Left ventricle myocardium inferior (tissue), 1 donor: Measurements from ENCODE around the gene AGBL4. TPM values are rescaled to one million over a fixed set of nuclear protein-coding genes. Genes with fewer than 3 reads are reported as not detected.

Experiments
- DNase-seq: peaks from one replicate; pipeline ENCODE4 v3.0.0-alpha.2; 2020
- H3K27ac ChIP-seq: fragments of 200-600 bp; replicated peaks from 2 replicates; pipeline ENCODE4 v1.8.0; 2021
- H3K27me3 ChIP-seq: fragments of 200-600 bp; 2 replicates; pipeline ENCODE4 v1.8.0; 2021; ENCODE audit warnings: low read depth
- H3K36me3 ChIP-seq: fragments of 200-600 bp; 2 replicates; pipeline ENCODE4 v1.8.0; 2021
- H3K4me1 ChIP-seq: fragments of 200-600 bp; 2 replicates; pipeline ENCODE4 v1.8.0; 2021
- H3K4me3 ChIP-seq: fragments of 200-600 bp; 2 replicates; pipeline ENCODE4 v1.8.0; 2021; ENCODE audit warnings: mild to moderate bottlenecking, moderate library complexity
- H3K9me3 ChIP-seq: fragments of 200-600 bp; replicated peaks from 2 replicates; pipeline ENCODE4 v1.8.0; 2021
- intact Hi-C: fragments of 100-400 bp; cut with micrococcal nuclease; formaldehyde crosslinking; loops from one replicate; pipeline ENCODE4 v1.11.0; 2022
- total RNA-seq: library from RNA; stranded (reverse); fragmentation: NEBNext Ultra II Directional; extraction: Animal tissue kit (Norgen Biotek cat#: 25700); gene quantifications from one replicate; pipeline ENCODE4 v1.2.1, GENCODE V29; 2021
- TF ChIP-seq, protein P1 (sequence below): fragments of 200-600 bp; IDR thresholded peaks from 2 replicates; pipeline ENCODE4 v1.8.0; 2021; ENCODE audit warnings: antibody characterized with exemption, mild to moderate bottlenecking, borderline replicate concordance
- donor health status: DM: no; HTN: yes; CAD: no; lungs with severe emphysema.

AGBL4 gene
- total RNA-seq, 1 donor from 2014 or later, result 0.38 TPM

DNA sequence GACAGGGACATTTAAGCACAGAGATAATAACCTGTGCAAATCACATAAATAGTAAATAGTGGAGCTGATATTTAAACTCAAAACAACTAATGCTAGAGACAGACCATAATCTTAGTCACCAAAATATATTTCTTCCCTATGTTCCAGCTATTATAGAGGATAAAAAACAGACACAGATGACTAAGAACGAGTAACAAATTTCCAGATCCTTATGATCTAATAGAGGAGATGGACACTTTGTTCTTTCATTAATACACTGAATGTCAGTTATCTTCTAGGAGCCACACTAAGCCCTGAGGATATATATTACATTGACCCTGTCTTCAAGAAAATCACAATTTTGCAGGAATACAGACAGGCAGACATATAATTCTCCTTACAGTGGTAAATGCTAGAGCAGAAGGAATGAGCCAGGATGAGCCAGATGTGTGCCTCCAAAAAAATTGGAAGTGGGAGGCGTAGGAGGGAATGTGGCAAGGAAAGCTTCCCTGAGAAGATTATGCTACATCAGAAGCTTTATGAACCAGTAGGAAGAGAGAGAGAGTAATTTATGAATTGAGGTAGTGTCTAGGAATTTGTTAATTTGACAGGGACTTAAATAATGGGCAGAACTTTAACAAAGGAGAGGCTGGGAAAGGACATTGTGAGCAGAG is 851.7 kb downstream of the AGBL4 start:
- Histone ChIP-seq H3K4me1 (no peaks in the 10 kb centered on the region), H3K27ac (no peak overlapping the region), H3K9me3 (no peaks in the 10 kb centered on the region), H3K4me3 (no peak overlapping the region), H3K27me3 (no peaks in the 10 kb centered on the region), H3K36me3 (no peaks in the 10 kb centered on the region)
- intact Hi-C loops, result no loop called here
- DNase-seq, result no peak
- TF ChIP-seq, protein P1, sequence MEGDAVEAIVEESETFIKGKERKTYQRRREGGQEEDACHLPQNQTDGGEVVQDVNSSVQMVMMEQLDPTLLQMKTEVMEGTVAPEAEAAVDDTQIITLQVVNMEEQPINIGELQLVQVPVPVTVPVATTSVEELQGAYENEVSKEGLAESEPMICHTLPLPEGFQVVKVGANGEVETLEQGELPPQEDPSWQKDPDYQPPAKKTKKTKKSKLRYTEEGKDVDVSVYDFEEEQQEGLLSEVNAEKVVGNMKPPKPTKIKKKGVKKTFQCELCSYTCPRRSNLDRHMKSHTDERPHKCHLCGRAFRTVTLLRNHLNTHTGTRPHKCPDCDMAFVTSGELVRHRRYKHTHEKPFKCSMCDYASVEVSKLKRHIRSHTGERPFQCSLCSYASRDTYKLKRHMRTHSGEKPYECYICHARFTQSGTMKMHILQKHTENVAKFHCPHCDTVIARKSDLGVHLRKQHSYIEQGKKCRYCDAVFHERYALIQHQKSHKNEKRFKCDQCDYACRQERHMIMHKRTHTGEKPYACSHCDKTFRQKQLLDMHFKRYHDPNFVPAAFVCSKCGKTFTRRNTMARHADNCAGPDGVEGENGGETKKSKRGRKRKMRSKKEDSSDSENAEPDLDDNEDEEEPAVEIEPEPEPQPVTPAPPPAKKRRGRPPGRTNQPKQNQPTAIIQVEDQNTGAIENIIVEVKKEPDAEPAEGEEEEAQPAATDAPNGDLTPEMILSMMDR, result no peak

DNA sequence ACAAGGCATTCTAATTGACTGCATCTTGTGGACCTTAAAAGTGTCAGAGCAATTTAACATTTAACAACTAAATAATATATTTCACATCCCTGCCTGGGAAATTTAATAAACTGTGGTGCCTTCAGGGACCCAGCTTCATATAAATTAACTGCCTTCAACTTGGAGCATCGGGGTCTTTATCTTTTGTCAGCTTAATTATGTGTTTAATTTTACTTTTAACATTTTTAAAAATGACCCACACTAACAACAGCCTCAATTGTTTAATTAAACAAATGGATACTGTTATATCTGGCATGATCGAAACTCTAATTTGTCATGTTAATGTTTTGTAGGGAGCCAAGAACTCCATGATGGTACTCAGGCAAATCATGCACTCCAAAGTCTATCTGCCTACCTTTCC is 857.7 kb downstream of the AGBL4 start:
- H3K36me3 ChIP-seq, result no peaks in the 10 kb centered on the region
- intact Hi-C loops, result no loop called here
- H3K27me3 ChIP-seq, result no peaks in the 10 kb centered on the region
- H3K4me1 ChIP-seq, result no peaks in the 10 kb centered on the region
- TF ChIP-seq, protein P1, result no peak
- H3K4me3 ChIP-seq, result no peak overlapping the region
- H3K9me3 ChIP-seq, result no peaks in the 10 kb centered on the region
- no peak overlapping the region for H3K27ac ChIP-seq
- no peak for DNase-seq

DNA sequence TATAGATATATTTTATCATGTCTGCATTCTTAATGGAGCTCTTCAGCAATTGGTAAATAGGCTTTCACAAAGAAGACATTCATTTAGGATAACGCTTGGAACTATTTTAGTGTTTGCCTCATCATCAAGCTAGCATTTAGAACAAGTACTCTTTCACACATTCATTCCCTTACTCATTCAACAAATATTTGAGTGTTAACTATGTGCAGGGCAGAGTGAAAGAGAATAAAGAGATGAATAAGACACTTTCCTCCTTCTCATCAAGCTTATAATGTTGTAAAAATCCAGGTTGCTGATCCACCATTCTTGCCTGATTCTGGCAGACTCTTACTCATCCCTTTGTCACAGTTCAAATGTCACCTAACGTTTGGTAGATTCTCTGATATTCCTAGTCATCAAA is 860.7 kb downstream of the AGBL4 start:
- DNase-seq, result no peak
- H3K27me3 ChIP-seq, result no peaks in the 10 kb centered on the region
- TF ChIP-seq, protein P1, result no peak
- no peaks in the 10 kb centered on the region for H3K9me3 ChIP-seq
- intact Hi-C loops, result no loop called here
- no peaks in the 10 kb centered on the region for H3K36me3 ChIP-seq
- H3K27ac ChIP-seq, result no peak overlapping the region
- H3K4me1 ChIP-seq, result no peaks in the 10 kb centered on the region
- no peak overlapping the region for H3K4me3 ChIP-seq

DNA sequence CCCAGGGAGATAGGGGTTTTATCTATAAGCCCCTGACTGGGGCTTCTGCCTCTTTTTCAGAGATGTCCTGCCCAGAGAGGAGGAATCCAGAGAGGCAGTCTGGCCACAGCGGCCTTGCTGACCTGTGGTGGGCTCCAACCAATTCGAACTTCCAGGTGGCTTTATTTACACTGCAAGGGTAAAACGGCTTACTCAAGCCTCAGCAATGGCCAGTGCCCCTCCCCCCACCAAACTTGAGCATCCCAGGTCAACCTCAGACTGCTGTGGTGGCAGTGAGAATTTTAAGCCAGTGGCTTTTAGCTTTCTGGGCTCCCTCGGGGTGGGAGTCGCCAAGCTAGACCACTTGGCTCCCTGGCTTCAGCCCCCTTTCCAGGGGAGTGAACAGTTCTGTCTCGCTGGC is 863.1 kb downstream of the AGBL4 start:
- TF ChIP-seq, protein P1, result no peak
- Histone ChIP-seq H3K4me3 (no peak overlapping the region), H3K4me1 (no peaks in the 10 kb centered on the region), H3K27me3 (no peaks in the 10 kb centered on the region), H3K27ac (no peak overlapping the region), H3K36me3 (no peaks in the 10 kb centered on the region), H3K9me3 (no peaks in the 10 kb centered on the region)
- intact Hi-C loops, result no loop called here
- DNase-seq, result no peak

DNA sequence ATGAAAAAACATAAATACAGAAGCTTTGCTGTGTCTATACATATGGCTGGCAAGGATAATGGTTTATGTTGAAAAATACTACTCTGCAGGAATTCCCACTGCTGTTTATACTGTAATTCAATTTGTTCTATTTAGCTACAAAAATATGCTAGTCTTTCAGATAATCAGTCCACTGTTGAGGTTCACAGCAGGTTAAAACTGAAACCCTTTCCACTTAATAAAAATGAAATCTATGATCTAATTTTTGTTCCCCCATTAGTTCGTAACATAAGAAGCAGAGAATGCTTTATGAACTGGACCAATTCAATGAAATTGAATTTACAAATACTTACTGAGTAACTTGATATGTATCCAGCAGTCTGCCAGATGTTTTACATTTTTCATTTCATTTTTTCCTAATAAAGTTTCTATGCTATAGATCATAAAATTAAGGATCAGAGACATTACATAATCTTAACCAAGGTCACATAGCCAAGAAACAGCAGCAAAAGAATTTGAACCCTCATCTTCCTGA is 887.0 kb downstream of the AGBL4 start:
- TF ChIP-seq, protein P1, result no peak
- DNase-seq, result no peak
- no peaks in the 10 kb centered on the region for H3K36me3 ChIP-seq
- H3K9me3 ChIP-seq, result peaks cover 33% of the 10 kb centered on the region
- no peak overlapping the region for H3K27ac ChIP-seq
- no peak overlapping the region for H3K4me3 ChIP-seq
- intact Hi-C loops, result no loop called here
- H3K27me3 ChIP-seq, result no peaks in the 10 kb centered on the region
- no peaks in the 10 kb centered on the region for H3K4me1 ChIP-seq
